Kidney (tissue), 14 donors: ENCODE measurements around the gene TMEM116. TPM values are rescaled to one million over a fixed set of nuclear protein-coding genes. Genes with fewer than 3 reads are reported as not detected.

Experiments used
- DNase-seq, 5 donors: peaks; one replicate each; pipeline ENCODE4 v3.0.0-alpha.2; 2013 to 2020
- FAIRE-seq: peaks from 2 replicates; lab custom pipeline; 2012; peaks lifted over from hg19 to GRCh38; lab: Jason Lieb, UNC
- H3K27ac ChIP-seq, 2 donors: one replicate each; pipeline ENCODE4 v1.7.0; 2013; ENCODE audit warnings: low read depth in 2 of 2, low read length in 2 of 2, inconsistent platforms in 1 of 2
- H3K27me3 ChIP-seq: one replicate; pipeline ENCODE4 v1.7.1; 2013; ENCODE audit warnings: low read length, inconsistent platforms; ENCODE audit not compliant: control insufficient read depth, insufficient read depth
- H3K36me3 ChIP-seq, 3 donors: one replicate each; pipeline versions ENCODE4 v1.7.0 to v1.7.1; 2013; ENCODE audit warnings: low read length in 3 of 3, control low read depth in 1 of 3, inconsistent platforms in 1 of 3; ENCODE audit not compliant: insufficient read depth in 3 of 3, control insufficient read depth in 2 of 3
- H3K4me1 ChIP-seq, 3 donors: one replicate each; pipeline versions ENCODE4 v1.7.0 to v1.7.1; 2013; ENCODE audit warnings: low read length in 3 of 3, inconsistent platforms in 1 of 3, low read depth in 1 of 3; ENCODE audit not compliant: control insufficient read depth in 2 of 3, insufficient read depth in 2 of 3
- H3K4me3 ChIP-seq, 3 donors: one replicate each; pipeline versions ENCODE4 v1.7.0 to v1.8.1; 2013; ENCODE audit warnings: low read length in 3 of 3, control low read depth in 1 of 3, inconsistent platforms in 1 of 3
- H3K9ac ChIP-seq, 3 donors: one replicate each; pipeline versions ENCODE4 v1.7.0 to v1.7.1; 2013; ENCODE audit warnings: low read length in 3 of 3, control low read depth in 1 of 3, inconsistent platforms in 1 of 3
- H3K9me3 ChIP-seq, 3 donors: one replicate each; pipeline versions ENCODE4 v1.7.0 to v1.7.1; 2013; ENCODE audit warnings: low read length in 3 of 3, control low read depth in 1 of 3, inconsistent platforms in 1 of 3; ENCODE audit not compliant: control insufficient read depth in 2 of 3, insufficient read depth in 1 of 3
- CTCF ChIP-seq: IDR thresholded peaks from 3 replicates; pipeline ENCODE4 v1.5.1; 2012; ENCODE audit warnings: mild to moderate bottlenecking, moderate library complexity, borderline replicate concordance; ENCODE audit not compliant: insufficient read depth; ENCODE audit errors: extremely low read depth
- intact Hi-C: fragments of 100-400 bp; cut with DNase I; formaldehyde crosslinking; loops from one replicate; pipeline ENCODE4 v1.11.1; 2022
- polyA plus RNA-seq: library from polyadenylated mRNA; stranded (reverse); fragments of 350-450 nt; fragmentation: Illumina TruSeq; extraction: RNeasy Lipid Tissue Mini Kit (QIAGEN cat#74804); gene quantifications from one replicate; pipeline ENCODE4 v1.2.3, GENCODE V29; 2014; ENCODE audit warnings: low read depth, low replicate concordance; ENCODE audit not compliant: insufficient read depth
- total RNA-seq: library from RNA; stranded (reverse); fragmentation: NEBNext Ultra II Directional; extraction: Animal tissue kit (Norgen Biotek cat#: 25700); gene quantifications from one replicate; pipeline ENCODE4 v1.2.1, GENCODE V29; 2021
- donor health status: control.
- donor health status: control.
- donor health status: control.
- donor health status: control.
- donor health status: control.
- donor health status: DM: yes; HTN: yes; CAD: no.
- donor health status: Normal renal cell carcinoma (clear cell type).

TMEM116 gene
- total and polyA plus RNA-seq, 2 donors from 2014 or later, result 20.2 to 59.7 TPM

GRCh38 chr12:112023759-112024396 is 10.9 kb upstream of the TMEM116 start:
- Histone ChIP-seq H3K4me3 (no peak overlapping the region), H3K9me3 (no peaks in the 10 kb centered on the region), H3K4me1 (peaks cover 0 to 2% (median 0%) of the 10 kb centered on the region in 3 donors), H3K27ac (no peak overlapping the region), H3K27me3 (no peaks in the 10 kb centered on the region), H3K9ac (no peak overlapping the region), H3K36me3 (peaks cover 2 to 32% (median 27%) of the 10 kb centered on the region in 3 donors)
- intact Hi-C loops, result no loop called here
- DNase-seq (peak in 2 of 5 donors; percentile 29 to 42), FAIRE-seq (no peak)
- no peak for TF ChIP-seq CTCF

DNA sequence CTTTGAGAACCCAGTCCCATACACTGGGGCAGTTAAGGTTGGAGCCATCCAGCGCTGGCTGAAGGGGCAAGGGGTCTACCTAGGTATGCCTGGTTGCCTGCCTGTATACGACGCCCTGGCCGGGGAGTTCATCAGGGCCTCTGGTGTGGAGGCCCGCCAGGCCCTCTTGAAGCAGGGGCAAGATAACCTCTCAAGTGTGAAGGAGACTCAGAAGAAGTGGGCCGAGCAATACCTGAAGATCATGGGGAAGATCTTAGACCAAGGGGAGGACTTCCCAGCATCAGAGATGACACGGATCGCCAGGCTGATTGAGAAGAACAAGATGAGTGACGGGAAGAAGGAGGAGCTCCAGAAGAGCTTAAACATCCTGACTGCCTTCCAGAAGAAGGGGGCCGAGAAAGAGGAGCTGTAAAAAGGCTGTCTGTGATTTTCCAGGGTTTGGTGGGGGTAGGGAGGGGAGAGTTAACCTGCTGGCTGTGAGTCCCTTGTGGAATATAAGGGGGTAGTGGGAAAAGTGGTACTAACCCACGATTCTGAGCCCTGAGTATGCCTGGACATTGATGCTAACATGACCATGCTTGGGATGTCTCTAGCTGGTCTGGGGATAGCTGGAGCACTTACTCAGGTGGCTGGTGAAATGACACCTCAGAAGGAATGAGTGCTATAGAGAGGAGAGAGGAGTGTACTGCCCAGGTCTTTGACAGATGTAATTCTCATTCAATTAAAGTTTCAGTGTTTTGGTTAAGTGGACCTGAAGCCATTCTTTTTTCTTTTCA is 9.5 kb upstream of the TMEM116 start:
- FAIRE-seq (no peak), DNase-seq (no peak)
- no peak for TF ChIP-seq CTCF
- Histone ChIP-seq H3K36me3 (peaks cover 2 to 29% (median 28%) of the 10 kb centered on the region in 3 donors), H3K27me3 (no peaks in the 10 kb centered on the region), H3K9ac (no peak overlapping the region), H3K27ac (no peak overlapping the region), H3K4me1 (peaks cover 0 to 2% (median 0%) of the 10 kb centered on the region in 3 donors), H3K4me3 (no peak overlapping the region), H3K9me3 (no peaks in the 10 kb centered on the region)
- intact Hi-C loops, result no loop called here

- intact Hi-C loops, result no loop called here
- Histone ChIP-seq H3K36me3 (peaks cover 6 to 32% (median 32%) of the 10 kb centered on the region in 3 donors), H3K9me3 (peaks cover 0 to 1% (median 0%) of the 10 kb centered on the region in 3 donors), H3K9ac (no peak overlapping the region), H3K4me3 (no peak overlapping the region), H3K27me3 (no peaks in the 10 kb centered on the region), H3K4me1 (peaks cover 0 to under 1% (median 0%) of the 10 kb centered on the region in 3 donors), H3K27ac (no peak overlapping the region)
- DNase-seq (no peak), FAIRE-seq (no peak)
- no peak for TF ChIP-seq CTCF
Observed at GRCh38 chr12:112020947-112021457, 8.0 kb upstream of the TMEM116 start.
